A673 (cell line): ENCODE measurements around the gene NHSL1. TPM values are rescaled to one million over a fixed set of nuclear protein-coding genes. Genes with fewer than 3 reads are reported as not detected.
A peak's percentile ranks its signal among the peaks of the same experiment; 100 is the strongest.

ENCODE experiments used
- BruUV-seq: library from RNA; stranded (reverse); fragments of 400-500 nt; replicated peaks from 2 replicates; lab custom pipeline; 2021; lab: Mats Ljungman, UMichigan
- CTCF ChIA-PET: fragments of 300-600 bp; sonication (Branson Sonifier 250); formaldehyde crosslinking; loops from one replicate; lab custom pipeline; 2022; ENCODE audit warnings: antibody characterized with exemption; lab: Charles Lee
- POLR2A ChIA-PET: fragments of 300-600 bp; sonication (Branson Sonifier 250); formaldehyde crosslinking; loops from one replicate; lab custom pipeline; 2022; ENCODE audit warnings: antibody characterized with exemption; ENCODE audit not compliant: low non-redundant PET; lab: Charles Lee
- DNase-seq: peaks from one replicate; pipeline ENCODE4 v3.0.0-alpha.2; 2015; ENCODE audit warnings: low spot score
- H3K27ac ChIP-seq: fragments of 200-600 bp; sonication (generic); 2 replicates; pipeline ENCODE4 v1.5.1; 2016; ENCODE audit warnings: mixed run types, low read depth, mild to moderate bottlenecking, mixed read lengths, antibody characterized with exemption, low read length; ENCODE audit not compliant: poor library complexity, severe bottlenecking
- H3K27me3 ChIP-seq: fragments of 200-600 bp; sonication (generic); replicated peaks from 2 replicates; pipeline ENCODE4 v1.6.1; 2017; ENCODE audit warnings: mixed run types, low read depth, mild to moderate bottlenecking, mixed read lengths, antibody characterized with exemption, low read length; ENCODE audit not compliant: insufficient read depth, poor library complexity
- H3K36me3 ChIP-seq: fragments of 200-600 bp; sonication (generic); 2 replicates; pipeline ENCODE4 v1.6.1; 2016; ENCODE audit warnings: mixed run types, mild to moderate bottlenecking, mixed read lengths, antibody characterized with exemption, low read length; ENCODE audit not compliant: insufficient read depth, poor library complexity, severe bottlenecking
- H3K4me1 ChIP-seq: fragments of 200-600 bp; sonication (generic); 2 replicates; pipeline ENCODE4 v1.6.1; 2017; ENCODE audit warnings: mixed run types, mild to moderate bottlenecking, mixed read lengths, antibody characterized with exemption, low read length; ENCODE audit not compliant: insufficient read depth, poor library complexity, severe bottlenecking
- H3K4me3 ChIP-seq: fragments of 200-600 bp; sonication (generic); 2 replicates; pipeline ENCODE4 v1.5.1; 2016; ENCODE audit warnings: low read depth, mixed run types, mild to moderate bottlenecking, mixed read lengths, low read length; ENCODE audit not compliant: poor library complexity, severe bottlenecking
- H3K9me3 ChIP-seq: fragments of 200-600 bp; sonication (generic); 2 replicates; pipeline ENCODE4 v1.6.1; 2016; ENCODE audit warnings: mixed run types, low read depth, mild to moderate bottlenecking, mixed read lengths, antibody characterized with exemption, low read length; ENCODE audit not compliant: poor library complexity, severe bottlenecking
- EZH2 ChIP-seq: fragments of 200-600 bp; sonication (generic); IDR thresholded peaks from 2 replicates; pipeline ENCODE4 v1.6.1; 2017; ENCODE audit warnings: borderline replicate concordance, low read depth, mild to moderate bottlenecking, mixed read lengths, antibody characterized with exemption, low read length; ENCODE audit not compliant: poor library complexity, severe bottlenecking
- intact Hi-C: fragments of 100-400 bp; cut with micrococcal nuclease; formaldehyde crosslinking; loops from one replicate; pipeline ENCODE4 v1.10.0; 2022; ENCODE audit not compliant: unreplicated experiment
- microRNA-seq: library from miRNA; unstranded; fragments of <30 nt; microRNA quantifications from one replicate; pipeline ENCODE4 v1.2.0, GENCODE V29; 2021
- total RNA-seq: library from RNA; stranded (reverse); gene quantifications from 2 replicates; pipeline ENCODE4 v1.2.3, GENCODE V29; 2021
- TF ChIP-seq, protein P1 (sequence below): fragments of 300-800, 200-600 bp; sonication (generic); conservative IDR thresholded peaks from 2 replicates; pipeline ENCODE4 v1.5.1; 2017; ENCODE audit warnings: low read depth, mild to moderate bottlenecking, antibody characterized with exemption, low read length, moderate library complexity, mixed read lengths

The NHSL1 gene
- total RNA-seq, 1 experiment from 2014 or later = 33.1 TPM

DNA sequence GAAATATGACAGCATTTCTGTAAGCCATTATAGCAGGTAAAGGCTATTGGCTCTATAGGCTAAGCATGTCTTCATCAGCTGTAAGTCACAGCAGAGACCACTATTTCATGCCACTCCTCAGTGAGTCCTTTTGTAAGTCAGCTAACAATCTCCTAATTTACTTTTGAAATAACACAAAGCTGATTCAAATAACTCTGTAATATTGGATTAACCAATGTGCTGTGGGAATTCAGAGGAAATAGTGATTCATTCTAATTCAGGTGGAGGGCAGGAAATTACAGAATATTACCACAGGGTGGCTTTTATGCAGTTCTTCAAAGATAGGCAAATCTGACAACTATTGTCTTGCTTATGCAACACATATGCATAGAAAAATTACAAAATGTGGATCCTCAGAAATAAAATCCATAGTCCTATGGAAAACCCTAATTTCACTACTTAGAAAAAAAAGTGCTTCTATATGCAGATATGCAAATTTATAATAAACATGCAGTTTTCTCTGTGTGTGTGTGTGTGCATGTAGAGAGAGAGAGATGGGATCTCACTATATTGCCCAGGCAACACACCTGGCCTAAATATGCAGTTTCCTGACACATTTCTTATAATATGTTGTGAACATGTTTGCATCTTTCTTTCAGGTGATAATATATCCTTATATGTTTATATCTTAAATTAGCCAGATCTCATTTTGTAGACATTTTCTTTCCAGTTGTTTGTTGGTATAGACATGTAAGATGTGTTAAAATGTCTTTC is 126.4 kb downstream of the NHSL1 start:
- POLR2A ChIA-PET = no interaction called here
- intact Hi-C loops = no loop called here
- no TSS peak for BruUV-seq

More for the DNA sequence above, 126.4 kb downstream of the NHSL1 start:
- Histone ChIP-seq H3K4me3 (no peak overlapping the region), H3K9me3 (no peaks in the 10 kb centered on the region), H3K36me3 (no peaks in the 10 kb centered on the region), H3K27me3 (no peaks in the 10 kb centered on the region), H3K4me1 (peaks cover 7% of the 10 kb centered on the region), H3K27ac (no peak overlapping the region)
- no peak for TF ChIP-seq EZH2
- TF ChIP-seq, protein P1, sequence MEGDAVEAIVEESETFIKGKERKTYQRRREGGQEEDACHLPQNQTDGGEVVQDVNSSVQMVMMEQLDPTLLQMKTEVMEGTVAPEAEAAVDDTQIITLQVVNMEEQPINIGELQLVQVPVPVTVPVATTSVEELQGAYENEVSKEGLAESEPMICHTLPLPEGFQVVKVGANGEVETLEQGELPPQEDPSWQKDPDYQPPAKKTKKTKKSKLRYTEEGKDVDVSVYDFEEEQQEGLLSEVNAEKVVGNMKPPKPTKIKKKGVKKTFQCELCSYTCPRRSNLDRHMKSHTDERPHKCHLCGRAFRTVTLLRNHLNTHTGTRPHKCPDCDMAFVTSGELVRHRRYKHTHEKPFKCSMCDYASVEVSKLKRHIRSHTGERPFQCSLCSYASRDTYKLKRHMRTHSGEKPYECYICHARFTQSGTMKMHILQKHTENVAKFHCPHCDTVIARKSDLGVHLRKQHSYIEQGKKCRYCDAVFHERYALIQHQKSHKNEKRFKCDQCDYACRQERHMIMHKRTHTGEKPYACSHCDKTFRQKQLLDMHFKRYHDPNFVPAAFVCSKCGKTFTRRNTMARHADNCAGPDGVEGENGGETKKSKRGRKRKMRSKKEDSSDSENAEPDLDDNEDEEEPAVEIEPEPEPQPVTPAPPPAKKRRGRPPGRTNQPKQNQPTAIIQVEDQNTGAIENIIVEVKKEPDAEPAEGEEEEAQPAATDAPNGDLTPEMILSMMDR = 0 out of 2 replicates have a peak, but pooled peaks have one; percentile 31
- CTCF ChIA-PET = interaction anchor here (1.0 kb wide), 1 partner anchor 22 kb away, joined by 3 read pairs; no protein-coding TSS in a partner anchor
- DNase-seq = peak; percentile 74

Small RNA genes within 50 kb of the gene (microRNA-seq; reads per million reads assigned to microRNA genes)
- 10.2 reads per million, percentile 31 among the genes with 10 or more reads in this experiment for gene MIR3145

Other genes starting within 250 kb of the NHSL1 start
- gene SMIM28, start 121.6 kb downstream of the NHSL1 start, total RNA-seq = not detected in 2 replicates
- gene HEBP2, start 95.3 kb downstream of the NHSL1 start, total RNA-seq = 8.7 and 14.7 TPM in 2 replicates